GM10266 (cell line): ENCODE results near the gene UPB1.
"Not testable (repeated sequence)": the region's sequence is repeated elsewhere in the genome, so short reads cannot be mapped to it uniquely, and the experiment has no call there.

Experiments
- DNase-seq: peaks from one replicate; pipeline ENCODE4 v3.0.0; 2012; ENCODE audit errors: extremely low spot score
- TF ChIP-seq, protein P1 (sequence below): IDR thresholded peaks from 2 replicates; pipeline ENCODE4 v1.5.1; 2012; ENCODE audit warnings: mild to moderate bottlenecking, low read depth; ENCODE audit not compliant: control insufficient read depth, insufficient read depth; ENCODE audit errors: missing control alignments

Gene UPB1

DNA sequence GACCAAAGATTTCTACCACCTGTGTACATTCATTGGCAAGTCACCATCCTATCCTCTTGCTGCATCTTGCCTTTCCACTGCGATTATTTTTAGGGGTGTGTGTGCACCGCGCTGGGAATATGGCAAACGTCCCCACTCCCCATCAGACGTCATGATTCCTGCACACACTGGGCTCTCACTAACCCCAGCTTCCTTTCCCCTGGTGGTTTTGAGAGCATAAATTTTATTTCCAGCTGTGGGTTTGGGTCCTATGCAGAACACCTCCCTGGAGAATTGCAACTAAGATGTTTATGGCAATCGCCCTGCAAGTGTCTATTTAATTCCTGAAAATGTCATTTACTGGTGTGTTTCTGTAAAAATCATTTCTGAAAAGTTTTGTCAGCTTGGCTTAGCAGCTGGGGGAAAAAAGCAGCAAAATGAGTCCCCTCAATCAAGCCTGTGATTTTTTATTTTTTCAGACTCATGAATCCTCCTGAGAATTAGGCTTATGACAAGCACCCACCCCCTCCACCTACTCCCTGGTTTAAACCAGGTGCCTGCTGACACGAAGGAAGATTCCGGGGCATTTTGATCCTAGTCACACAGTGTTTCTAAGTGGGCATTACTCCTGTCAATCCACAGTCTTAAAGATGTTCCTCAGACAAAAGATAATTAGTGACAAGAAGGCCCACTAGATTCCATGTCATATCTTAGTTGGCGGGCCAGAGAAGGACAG is 23.8 kb downstream of the UPB1 start:
- TF ChIP-seq, protein P1, sequence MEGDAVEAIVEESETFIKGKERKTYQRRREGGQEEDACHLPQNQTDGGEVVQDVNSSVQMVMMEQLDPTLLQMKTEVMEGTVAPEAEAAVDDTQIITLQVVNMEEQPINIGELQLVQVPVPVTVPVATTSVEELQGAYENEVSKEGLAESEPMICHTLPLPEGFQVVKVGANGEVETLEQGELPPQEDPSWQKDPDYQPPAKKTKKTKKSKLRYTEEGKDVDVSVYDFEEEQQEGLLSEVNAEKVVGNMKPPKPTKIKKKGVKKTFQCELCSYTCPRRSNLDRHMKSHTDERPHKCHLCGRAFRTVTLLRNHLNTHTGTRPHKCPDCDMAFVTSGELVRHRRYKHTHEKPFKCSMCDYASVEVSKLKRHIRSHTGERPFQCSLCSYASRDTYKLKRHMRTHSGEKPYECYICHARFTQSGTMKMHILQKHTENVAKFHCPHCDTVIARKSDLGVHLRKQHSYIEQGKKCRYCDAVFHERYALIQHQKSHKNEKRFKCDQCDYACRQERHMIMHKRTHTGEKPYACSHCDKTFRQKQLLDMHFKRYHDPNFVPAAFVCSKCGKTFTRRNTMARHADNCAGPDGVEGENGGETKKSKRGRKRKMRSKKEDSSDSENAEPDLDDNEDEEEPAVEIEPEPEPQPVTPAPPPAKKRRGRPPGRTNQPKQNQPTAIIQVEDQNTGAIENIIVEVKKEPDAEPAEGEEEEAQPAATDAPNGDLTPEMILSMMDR = no peak
- no peak for DNase-seq

DNA sequence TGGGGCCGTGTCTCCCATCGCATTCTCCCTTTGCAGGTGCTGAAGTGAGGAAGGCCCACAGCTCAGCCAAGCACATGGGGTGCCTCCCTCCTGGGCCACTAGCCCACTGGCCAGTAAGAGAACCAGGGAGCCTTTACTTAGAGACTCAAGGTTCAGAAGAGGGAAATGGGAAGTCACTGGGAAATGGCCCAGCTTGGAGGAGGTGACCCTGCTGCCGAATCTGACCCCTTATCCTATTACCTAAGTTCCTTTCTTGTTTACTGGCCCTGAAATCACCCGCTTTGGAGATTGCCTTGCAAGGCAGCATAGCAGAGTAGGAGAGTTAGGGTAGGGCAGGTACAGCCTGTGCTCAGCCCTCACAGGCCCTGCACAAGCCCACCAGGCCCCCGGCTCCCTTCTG is 24.4 kb downstream of the UPB1 start:
- TF ChIP-seq, protein P1 = no peak
- DNase-seq = no peak

DNA sequence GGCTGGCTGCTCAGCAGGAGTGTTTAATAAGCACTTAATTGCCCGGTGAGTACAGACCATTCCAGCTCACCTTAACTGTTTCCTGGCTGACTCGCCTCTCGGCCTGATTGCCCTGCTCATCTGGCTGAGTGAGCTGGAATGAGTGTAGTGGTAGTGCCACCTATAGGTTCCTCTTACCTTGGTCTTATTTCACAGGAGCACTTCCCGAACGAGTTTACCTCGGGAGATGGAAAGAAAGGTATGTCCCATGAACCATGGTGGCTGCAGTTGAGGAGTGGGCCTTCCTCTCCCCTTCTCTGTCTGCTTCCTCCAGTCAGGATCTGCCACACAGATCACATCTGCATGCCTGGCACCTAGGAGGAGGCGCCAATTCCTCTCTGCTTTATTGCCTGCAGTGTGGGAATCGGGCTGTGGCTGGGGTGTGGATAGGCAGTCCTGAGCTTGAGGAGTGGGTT is 26.7 kb downstream of the UPB1 start:
- TF ChIP-seq, protein P1 = peak; percentile 56
- peak; percentile 57 for DNase-seq

DNA sequence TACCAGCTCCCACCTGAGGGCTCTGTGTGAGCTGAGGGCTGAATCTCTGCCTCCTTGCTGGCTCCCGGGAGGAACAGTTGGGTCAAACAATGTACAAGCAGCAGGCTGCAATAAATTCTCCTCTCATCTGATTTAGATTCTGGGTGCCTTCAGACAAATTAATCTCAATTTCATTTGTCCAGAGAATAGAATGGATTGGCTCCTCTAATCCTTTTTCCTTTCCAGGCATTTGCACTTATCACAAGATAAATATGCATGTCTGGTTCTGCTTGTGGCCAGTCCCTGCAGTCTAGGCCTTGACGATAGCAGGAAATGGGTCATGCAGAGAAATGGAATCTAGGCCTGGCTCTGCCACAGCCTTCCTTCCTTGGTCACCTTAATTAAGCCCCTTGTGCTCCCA is 28.7 kb downstream of the UPB1 start:
- no peak for DNase-seq
- TF ChIP-seq, protein P1 = no peak

DNA sequence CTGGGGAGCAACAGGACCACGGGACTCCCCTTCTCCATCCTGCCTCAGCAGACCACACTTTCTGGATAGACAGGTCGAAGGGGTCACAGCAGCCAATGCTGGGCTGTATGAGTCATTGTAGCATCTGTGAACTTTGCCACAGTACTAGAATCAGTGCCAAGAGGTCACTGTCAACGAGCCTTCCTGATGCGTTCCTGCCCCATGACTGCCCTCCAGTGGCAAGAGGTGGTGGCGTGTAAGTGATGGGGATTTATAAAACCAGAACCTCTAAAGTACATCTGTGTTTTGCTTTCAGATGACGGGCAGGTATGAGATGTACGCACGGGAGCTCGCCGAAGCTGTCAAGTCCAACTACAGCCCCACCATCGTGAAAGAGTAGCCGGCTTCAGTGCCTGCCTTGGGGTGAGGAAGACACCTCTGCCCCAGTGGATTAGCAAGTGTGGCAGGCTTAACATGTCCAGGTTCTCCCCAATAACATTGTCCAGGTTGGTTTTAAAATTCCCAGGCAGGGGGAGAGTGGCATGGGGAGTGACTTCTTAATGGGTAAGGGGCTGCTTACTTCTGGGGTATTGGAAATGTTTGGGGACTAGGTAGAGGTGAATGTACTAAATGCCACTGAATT is 30.4 kb downstream of the UPB1 start:
- peak; percentile 80 for DNase-seq
- TF ChIP-seq, protein P1 = peak; percentile 84

DNA sequence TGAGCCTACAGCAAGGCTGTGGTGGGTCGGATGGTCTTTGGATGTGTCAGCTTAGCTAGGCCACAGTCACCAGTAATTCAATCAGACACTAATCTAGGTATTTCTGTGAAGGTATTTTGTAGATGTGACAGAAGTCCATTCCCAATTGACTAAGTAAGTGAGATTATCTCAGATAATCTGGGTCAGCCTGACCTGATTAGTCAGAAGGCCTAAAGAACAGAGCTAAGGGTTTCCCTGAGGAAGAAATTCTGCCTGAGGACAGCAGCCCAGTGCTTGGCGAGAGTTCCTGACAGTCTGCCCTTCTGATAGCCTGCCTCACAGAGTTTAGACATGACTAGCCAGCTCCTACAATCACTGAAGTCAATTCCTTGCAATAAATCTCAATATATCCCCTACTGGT is 31.1 kb downstream of the UPB1 start:
- DNase-seq = no peak
- TF ChIP-seq, protein P1 = no peak

DNA sequence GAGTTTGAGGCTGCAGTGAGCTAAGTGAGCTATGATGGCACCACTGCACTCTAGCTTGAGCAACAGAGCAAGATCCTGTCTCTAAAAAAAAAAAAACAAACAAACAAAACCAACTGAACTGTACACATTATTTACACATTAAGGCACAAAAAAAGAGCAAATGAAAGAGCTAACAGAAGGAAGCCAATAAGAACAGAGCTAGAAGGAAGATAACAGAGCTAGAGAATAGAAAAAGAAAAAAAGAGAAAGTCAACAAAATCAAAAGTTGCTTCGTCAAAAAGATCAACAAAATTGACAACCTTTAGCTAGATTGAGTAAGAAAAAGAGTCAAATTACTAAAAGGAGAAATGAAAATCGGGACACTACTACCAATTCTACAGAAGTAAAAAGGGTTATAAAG is 34.8 kb downstream of the UPB1 start:
- DNase-seq = no peak
- TF ChIP-seq, protein P1 = no peak

DNA sequence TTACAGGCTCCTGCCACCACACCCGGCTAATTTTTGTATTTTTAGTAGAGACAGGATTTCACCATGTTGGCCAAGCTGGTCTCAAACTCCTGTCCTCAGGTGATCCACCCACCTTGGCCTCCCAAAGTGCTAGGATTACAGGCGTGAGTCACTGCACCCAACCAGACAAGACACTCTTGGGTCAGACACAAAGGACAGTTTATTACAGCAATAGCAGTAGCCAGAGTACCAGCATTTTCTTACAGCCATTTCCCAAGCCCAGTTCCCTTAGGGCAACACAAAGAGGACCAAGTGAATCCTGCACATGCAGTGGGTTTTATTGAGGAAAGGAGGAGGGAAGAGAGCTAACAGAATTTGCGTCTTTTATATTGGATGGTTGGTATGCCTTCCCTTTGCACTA is 35.8 kb downstream of the UPB1 start:
- DNase-seq = not testable (repeated sequence)
